ENCODE data around the gene PLXDC1.

The PLXDC1 gene

GRCh38 chr17:39156491-39156890 is 5.1 kb upstream of the PLXDC1 start:
- no peak for DNase-seq (ENCODE audit: low read depth)
- no peak overlapping the region for H3K4me3 ChIP-seq (ENCODE audit: low read depth, low read length)
- TF ChIP-seq CTCF (IDR thresholded peaks at IDR 0.05; ENCODE audit: control insufficient read depth, extremely low read depth, insufficient read depth), result no peak

GRCh38 chr17:39155654-39156053 is 4.2 kb upstream of the PLXDC1 start:
- DNase-seq (ENCODE audit: low read depth), result no peak
- no peak for TF ChIP-seq CTCF (IDR thresholded peaks at IDR 0.05; ENCODE audit: control insufficient read depth, extremely low read depth, insufficient read depth)
- no peak overlapping the region for H3K4me3 ChIP-seq (ENCODE audit: low read depth, low read length)

- no peak for DNase-seq (ENCODE audit: low read depth)
- no peak for TF ChIP-seq CTCF (IDR thresholded peaks at IDR 0.05; ENCODE audit: control insufficient read depth, extremely low read depth, insufficient read depth)
- H3K4me3 ChIP-seq (ENCODE audit: low read depth, low read length), result peak overlapping the region; percentile 80
Measured at GRCh38 chr17:39153599-39154051, 2.2 kb upstream of the PLXDC1 start.

GRCh38 chr17:39151943-39152818 is 744 bp upstream of the PLXDC1 start:
- no peak for DNase-seq (ENCODE audit: low read depth)
- TF ChIP-seq CTCF (IDR thresholded peaks at IDR 0.05; ENCODE audit: control insufficient read depth, extremely low read depth, insufficient read depth), result no peak
- H3K4me3 ChIP-seq (ENCODE audit: low read depth, low read length), result peak overlapping the region; percentile 80

GRCh38 chr17:39150795-39151149 is 665 bp downstream of the PLXDC1 start:
- H3K4me3 ChIP-seq (ENCODE audit: low read depth, low read length), result no peak overlapping the region
- no peak for TF ChIP-seq CTCF (IDR thresholded peaks at IDR 0.05; ENCODE audit: control insufficient read depth, extremely low read depth, insufficient read depth)
- DNase-seq (ENCODE audit: low read depth), result no peak

GRCh38 chr17:39150104-39150634 is 1.3 kb downstream of the PLXDC1 start:
- no peak overlapping the region for H3K4me3 ChIP-seq (ENCODE audit: low read depth, low read length)
- DNase-seq (ENCODE audit: low read depth), result no peak
- no peak for TF ChIP-seq CTCF (IDR thresholded peaks at IDR 0.05; ENCODE audit: control insufficient read depth, extremely low read depth, insufficient read depth)

All from LNCaP clone FGC (cell line).